Measurements from ENCODE around the gene CDV3.

DNA sequence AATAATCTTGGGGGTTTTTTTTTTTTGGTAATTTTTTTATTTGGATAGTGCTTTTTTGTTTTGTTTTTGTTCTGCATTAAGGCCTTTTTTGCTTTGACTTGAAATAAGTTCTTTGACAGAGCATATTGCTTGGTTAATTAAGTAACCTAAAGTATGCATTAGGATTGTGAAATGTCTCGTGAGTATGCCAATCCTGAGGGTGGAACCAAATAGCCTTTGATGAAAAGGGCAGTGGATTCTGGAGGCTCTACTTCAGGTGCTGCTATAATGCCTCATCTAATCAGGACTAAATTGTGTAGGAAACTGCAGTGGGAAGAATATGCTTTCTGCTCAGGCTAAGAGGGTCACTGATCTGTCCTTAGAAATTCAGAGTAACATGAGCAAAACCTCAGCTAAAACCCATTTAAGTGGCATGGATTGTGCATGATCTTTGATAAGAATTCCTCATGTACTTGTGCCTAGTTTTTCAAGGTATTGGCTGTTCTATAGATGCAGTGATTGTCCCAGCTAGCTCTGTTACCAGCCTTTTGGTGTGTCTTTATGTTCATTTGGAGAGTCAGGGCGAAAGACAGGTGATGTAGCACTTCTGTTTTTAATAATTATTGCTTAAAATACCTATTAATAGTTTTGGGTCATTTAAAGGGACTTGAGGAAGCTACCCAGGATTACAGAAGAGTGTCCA, 15.4 kb downstream of the CDV3 start:
- TF ChIP-seq EP300 (IDR thresholded peaks at IDR 0.05) (no peak), POLR2A (IDR thresholded peaks at IDR 0.05) (no peak), POLR2AphosphoS5 (IDR thresholded peaks at IDR 0.05) (no peak)
- TF ChIP-seq, protein P1, sequence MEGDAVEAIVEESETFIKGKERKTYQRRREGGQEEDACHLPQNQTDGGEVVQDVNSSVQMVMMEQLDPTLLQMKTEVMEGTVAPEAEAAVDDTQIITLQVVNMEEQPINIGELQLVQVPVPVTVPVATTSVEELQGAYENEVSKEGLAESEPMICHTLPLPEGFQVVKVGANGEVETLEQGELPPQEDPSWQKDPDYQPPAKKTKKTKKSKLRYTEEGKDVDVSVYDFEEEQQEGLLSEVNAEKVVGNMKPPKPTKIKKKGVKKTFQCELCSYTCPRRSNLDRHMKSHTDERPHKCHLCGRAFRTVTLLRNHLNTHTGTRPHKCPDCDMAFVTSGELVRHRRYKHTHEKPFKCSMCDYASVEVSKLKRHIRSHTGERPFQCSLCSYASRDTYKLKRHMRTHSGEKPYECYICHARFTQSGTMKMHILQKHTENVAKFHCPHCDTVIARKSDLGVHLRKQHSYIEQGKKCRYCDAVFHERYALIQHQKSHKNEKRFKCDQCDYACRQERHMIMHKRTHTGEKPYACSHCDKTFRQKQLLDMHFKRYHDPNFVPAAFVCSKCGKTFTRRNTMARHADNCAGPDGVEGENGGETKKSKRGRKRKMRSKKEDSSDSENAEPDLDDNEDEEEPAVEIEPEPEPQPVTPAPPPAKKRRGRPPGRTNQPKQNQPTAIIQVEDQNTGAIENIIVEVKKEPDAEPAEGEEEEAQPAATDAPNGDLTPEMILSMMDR (IDR thresholded peaks at IDR 0.05) = no peak
